ENCODE data around the gene PSAP.

PSAP gene

DNA sequence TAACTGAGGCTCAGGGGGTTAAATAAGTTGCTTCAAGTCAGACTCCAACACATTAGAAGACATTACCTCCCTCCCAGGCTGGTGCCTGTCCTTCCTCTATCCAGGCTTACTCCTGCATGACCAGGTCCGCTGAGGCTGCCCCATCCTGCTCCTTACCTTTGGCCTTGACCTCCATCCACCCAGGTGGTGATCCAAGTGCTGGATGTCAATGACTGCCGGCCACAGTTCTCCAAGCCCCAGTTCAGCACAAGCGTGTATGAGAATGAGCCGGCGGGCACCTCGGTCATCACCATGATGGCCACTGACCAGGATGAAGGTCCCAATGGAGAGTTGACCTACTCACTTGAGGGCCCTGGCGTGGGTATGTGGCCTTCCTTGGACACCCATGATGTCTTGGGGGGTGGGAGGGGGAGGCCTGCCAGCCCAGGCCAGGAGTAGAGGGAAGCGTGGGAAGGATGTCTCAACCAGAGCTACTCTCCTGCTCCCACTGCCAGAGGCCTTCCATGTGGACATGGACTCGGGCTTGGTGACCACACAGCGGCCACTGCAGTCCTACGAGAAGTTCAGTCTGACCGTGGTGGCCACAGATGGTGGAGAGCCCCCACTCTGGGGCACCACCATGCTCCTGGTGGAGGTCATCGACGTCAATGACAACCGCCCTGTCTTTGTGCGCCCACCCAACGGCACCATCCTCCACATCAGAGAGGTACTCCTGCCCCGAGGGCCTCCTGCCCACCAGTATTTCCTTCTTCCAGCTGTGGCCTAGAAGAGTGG is 48.1 kb downstream of the PSAP start:
- H3K27ac ChIP-seq, result no peak overlapping the region
- no peak for DNase-seq (ENCODE audit: low spot score)
- TF ChIP-seq, protein P1, sequence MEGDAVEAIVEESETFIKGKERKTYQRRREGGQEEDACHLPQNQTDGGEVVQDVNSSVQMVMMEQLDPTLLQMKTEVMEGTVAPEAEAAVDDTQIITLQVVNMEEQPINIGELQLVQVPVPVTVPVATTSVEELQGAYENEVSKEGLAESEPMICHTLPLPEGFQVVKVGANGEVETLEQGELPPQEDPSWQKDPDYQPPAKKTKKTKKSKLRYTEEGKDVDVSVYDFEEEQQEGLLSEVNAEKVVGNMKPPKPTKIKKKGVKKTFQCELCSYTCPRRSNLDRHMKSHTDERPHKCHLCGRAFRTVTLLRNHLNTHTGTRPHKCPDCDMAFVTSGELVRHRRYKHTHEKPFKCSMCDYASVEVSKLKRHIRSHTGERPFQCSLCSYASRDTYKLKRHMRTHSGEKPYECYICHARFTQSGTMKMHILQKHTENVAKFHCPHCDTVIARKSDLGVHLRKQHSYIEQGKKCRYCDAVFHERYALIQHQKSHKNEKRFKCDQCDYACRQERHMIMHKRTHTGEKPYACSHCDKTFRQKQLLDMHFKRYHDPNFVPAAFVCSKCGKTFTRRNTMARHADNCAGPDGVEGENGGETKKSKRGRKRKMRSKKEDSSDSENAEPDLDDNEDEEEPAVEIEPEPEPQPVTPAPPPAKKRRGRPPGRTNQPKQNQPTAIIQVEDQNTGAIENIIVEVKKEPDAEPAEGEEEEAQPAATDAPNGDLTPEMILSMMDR (IDR thresholded peaks at IDR 0.05), result no peak
- no peak overlapping the region for H3K4me3 ChIP-seq

DNA sequence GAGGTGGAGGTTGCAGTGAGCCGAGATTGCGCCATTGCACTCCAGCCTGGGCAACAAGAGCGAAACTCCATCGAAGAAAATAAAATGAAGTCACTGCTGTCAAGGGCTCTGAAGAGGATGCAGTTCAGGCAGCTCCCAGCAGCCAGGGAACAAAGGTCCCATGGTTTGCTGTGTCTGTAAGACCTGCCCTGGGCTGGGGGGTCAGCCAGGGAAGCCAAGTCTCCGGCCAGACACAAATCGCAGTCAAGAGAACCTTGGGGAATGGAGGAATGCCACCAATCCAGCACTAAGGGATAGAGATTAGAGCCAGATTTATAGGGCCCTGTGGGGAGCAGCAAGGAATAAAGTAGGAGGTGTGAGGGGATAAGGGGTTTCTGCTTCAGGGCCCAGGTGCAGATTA is 48.8 kb downstream of the PSAP start:
- Histone ChIP-seq H3K4me3 (no peak overlapping the region), H3K27ac (no peak overlapping the region)
- TF ChIP-seq, protein P1 (IDR thresholded peaks at IDR 0.05), result no peak
- no peak for DNase-seq (ENCODE audit: low spot score)

DNA sequence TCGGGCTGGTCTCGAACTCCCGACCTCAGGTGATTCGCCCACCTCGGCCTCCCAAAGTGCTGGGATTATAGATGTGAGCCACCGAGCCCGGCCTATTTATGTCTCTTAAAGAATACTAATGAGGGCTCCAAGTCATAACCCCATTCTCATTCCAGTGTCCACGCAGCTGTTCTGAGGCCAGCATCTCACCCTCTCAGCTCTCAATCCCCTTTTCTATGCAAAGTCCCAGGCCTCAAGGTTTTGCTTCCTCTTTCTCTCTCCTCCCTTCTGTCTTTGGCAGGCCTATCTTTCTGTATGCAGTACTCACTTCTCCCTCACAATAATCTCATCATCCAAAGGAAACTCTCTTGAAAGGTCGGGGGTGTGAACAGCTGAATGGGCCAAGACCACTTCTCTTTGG is 49.7 kb downstream of the PSAP start:
- TF ChIP-seq, protein P1 (IDR thresholded peaks at IDR 0.05), result no peak
- H3K4me3 ChIP-seq, result no peak overlapping the region
- no peak for DNase-seq (ENCODE audit: low spot score)
- H3K27ac ChIP-seq, result no peak overlapping the region

DNA sequence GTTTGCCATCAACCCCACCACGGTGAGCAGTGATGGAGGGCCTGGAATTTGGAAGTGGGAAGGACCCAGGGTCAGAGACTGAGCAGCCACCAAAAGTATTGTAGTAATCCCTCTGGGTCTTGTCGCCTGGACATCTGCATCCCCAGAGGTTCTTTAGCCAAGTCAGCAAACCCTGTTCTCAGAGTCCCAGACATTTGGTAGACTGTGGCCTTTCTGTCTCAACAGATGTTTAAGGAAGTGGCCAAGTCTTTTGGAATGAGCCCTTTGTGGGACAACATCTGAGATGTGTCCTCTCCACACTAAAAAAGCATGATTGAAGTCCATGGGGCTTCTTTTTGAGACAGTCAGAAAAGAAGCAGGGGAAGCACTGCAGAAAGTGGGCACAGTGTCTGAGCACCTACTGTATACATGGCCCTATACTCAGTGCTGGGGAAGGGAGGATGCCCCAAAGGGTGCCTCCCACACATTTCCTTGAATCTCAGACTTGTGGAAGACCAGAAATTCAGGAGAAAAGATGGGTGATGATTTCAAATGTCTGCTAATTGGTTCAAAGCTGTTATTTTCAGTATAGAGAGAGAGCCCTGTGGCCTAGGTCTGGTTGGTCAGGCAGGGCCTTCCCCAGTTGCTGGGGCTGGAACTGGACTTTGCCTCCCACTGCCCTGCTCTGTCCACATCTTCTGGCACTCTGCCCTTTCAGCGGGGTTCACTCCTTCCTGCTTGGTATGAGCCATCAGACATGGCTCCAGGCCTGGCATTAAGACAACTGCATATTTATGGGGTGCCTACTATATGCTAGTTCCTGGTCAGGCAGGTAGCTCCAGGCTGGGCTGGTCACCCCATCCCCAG is 51.2 kb downstream of the PSAP start:
- TF ChIP-seq, protein P1 (IDR thresholded peaks at IDR 0.05), result no peak
- DNase-seq (ENCODE audit: low spot score), result no peak
- Histone ChIP-seq H3K4me3 (no peak overlapping the region), H3K27ac (no peak overlapping the region)

DNA sequence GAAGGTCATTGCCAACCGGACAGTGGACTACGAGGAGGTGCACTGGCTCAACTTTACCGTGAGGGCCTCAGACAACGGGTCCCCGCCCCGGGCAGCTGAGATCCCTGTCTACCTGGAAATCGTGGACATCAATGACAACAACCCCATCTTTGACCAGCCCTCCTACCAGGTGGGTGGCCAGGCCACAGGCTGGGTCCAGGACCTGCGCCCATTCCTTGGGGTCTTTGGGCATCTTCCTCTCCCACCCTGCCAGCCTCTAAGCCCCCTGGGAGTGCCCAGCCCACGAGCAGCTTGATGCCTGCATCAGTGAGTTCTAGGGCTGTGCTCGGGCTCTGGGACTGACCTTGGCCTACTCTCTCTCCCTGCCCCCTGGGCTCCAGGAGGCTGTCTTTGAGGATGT is 51.9 kb downstream of the PSAP start:
- TF ChIP-seq, protein P1 (IDR thresholded peaks at IDR 0.05), result no peak

DNA sequence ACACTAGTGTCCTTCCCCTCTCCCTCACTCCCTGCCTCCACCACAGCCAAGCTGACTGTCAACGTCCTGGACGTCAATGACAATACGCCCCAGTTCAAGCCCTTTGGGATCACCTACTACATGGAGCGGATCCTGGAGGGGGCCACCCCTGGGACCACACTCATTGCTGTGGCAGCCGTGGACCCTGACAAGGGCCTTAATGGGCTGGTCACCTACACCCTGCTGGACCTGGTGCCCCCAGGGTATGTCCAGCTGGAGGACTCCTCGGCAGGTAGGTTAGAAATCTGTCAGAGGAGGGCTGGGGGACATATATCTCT is 52.8 kb downstream of the PSAP start:
- DNase-seq (ENCODE audit: low spot score), result no peak
- no peak overlapping the region for H3K4me3 ChIP-seq
- TF ChIP-seq, protein P1 (IDR thresholded peaks at IDR 0.05), result no peak
- no peak overlapping the region for H3K27ac ChIP-seq

More for the DNA sequence above, 51.9 kb downstream of the PSAP start:
- DNase-seq (ENCODE audit: low spot score), result no peak
- Histone ChIP-seq H3K4me3 (no peak overlapping the region), H3K27ac (no peak overlapping the region)

All from coronary artery (tissue), 2 donors.